Vagina (tissue), 2 donors: ENCODE results near the gene FAM120B. TPM values are rescaled to one million over a fixed set of nuclear protein-coding genes. Genes with fewer than 3 reads are reported as not detected.

ENCODE experiments used
- DNase-seq, 2 donors: peaks; one replicate each; pipeline ENCODE4 v3.0.0-alpha.2; 2017; ENCODE audit errors: extremely low spot score in 2 of 2
- H3K27ac ChIP-seq: fragments of 200-600 bp; sonication (generic); one replicate; pipeline ENCODE4 v1.5.1; 2019
- H3K27me3 ChIP-seq: fragments of 200-600 bp; sonication (generic); one replicate; pipeline ENCODE4 v1.5.1; 2019
- H3K36me3 ChIP-seq, 2 donors: fragments of 200-600 bp; sonication (generic); one replicate each; pipeline ENCODE4 v1.5.1; 2017 to 2019
- H3K4me1 ChIP-seq: fragments of 200-600 bp; sonication (generic); one replicate; pipeline ENCODE4 v1.5.1; 2019
- H3K4me3 ChIP-seq, 2 donors: fragments of 200-600 bp; sonication (generic); 1 replicate in 1 of 2; 2 replicates in 1 of 2; pipeline ENCODE4 v1.5.1; 2016 to 2019
- H3K9me3 ChIP-seq: fragments of 200-600 bp; sonication (generic); one replicate; pipeline ENCODE4 v1.5.1; 2019
- POLR2A ChIP-seq, 2 donors: fragments of 450-650 bp; IDR thresholded peaks; one replicate each; pipeline ENCODE4 v1.6.1; 2017; ENCODE audit warnings: antibody characterized with exemption in 2 of 2, mild to moderate bottlenecking in 2 of 2, moderate library complexity in 2 of 2
- POLR2AphosphoS5 ChIP-seq, 2 donors: sonication (generic); formaldehyde crosslinking; IDR thresholded peaks; one replicate each; pipeline ENCODE4 v1.9.0; 2017; ENCODE audit warnings: antibody characterized with exemption in 2 of 2, mild to moderate bottlenecking in 2 of 2, low read depth in 1 of 2; ENCODE audit not compliant: insufficient read depth in 1 of 2
- intact Hi-C: fragments of 100-400 bp; cut with DNase I; formaldehyde crosslinking; loops from one replicate; pipeline ENCODE4 v1.15.1; 2023
- total RNA-seq: library from RNA; depleted of rRNA; stranded (reverse); fragments of >200 nt; gene quantifications from one replicate; pipeline ENCODE4 v1.2.3, GENCODE V29; 2016
- TF ChIP-seq, protein P1 (sequence below), 3 experiments: fragments of 450-650 bp in 2 of 3; fragments of 200-600 bp in 1 of 3; sonication (generic) in 1 of 3; IDR thresholded peaks; one replicate each; pipeline ENCODE4 v1.5.1; 2017 to 2019; ENCODE audit warnings: antibody characterized with exemption in 3 of 3, mild to moderate bottlenecking in 2 of 3, moderate library complexity in 2 of 3

FAM120B gene
- total RNA-seq, 1 donor from 2014 or later = 34.6 TPM

DNA sequence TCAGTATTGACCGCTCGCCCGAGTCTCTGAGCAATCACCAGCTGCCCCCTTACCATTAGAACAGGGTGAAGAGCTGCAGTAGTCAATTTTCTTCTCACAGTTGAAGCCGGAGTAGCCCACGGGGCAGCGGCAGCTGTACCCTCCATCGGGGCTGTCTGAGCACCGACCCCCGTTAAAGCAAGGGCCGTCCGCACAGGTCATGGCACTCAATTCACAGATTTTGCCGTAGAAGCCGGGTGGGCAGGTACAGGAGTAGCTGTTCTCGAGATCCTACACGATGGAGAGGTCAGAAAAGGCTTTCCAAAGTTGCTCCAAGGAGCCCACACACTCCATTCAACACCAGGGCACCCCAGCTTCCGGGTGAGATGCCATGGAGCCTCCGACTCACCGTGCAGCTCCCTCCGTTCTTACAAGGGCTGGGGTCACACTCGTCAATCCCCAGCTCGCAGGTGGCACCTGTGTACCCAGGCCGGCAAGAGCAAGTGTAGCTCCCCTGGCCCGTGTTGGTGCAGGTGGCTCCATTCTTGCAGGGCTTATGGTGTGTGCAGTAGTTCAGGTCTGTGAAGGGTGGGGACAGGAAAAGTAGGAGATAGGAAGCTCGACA lies 21.6 kb upstream of the FAM120B start:
- intact Hi-C loops = no loop called here
- TF ChIP-seq, protein P1, sequence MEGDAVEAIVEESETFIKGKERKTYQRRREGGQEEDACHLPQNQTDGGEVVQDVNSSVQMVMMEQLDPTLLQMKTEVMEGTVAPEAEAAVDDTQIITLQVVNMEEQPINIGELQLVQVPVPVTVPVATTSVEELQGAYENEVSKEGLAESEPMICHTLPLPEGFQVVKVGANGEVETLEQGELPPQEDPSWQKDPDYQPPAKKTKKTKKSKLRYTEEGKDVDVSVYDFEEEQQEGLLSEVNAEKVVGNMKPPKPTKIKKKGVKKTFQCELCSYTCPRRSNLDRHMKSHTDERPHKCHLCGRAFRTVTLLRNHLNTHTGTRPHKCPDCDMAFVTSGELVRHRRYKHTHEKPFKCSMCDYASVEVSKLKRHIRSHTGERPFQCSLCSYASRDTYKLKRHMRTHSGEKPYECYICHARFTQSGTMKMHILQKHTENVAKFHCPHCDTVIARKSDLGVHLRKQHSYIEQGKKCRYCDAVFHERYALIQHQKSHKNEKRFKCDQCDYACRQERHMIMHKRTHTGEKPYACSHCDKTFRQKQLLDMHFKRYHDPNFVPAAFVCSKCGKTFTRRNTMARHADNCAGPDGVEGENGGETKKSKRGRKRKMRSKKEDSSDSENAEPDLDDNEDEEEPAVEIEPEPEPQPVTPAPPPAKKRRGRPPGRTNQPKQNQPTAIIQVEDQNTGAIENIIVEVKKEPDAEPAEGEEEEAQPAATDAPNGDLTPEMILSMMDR (IDR thresholded peaks at IDR 0.05) = no peak
- TF ChIP-seq POLR2AphosphoS5 (IDR thresholded peaks at IDR 0.05; ENCODE audit: insufficient read depth in 1 of 2, low read depth in 1 of 2) = no peak
- no peak for TF ChIP-seq POLR2A (IDR thresholded peaks at IDR 0.05)
- Histone ChIP-seq H3K4me1 (peaks cover 48% of the 10 kb centered on the region), H3K27me3 (no peaks in the 10 kb centered on the region), H3K27ac (no peak overlapping the region), H3K9me3 (no peaks in the 10 kb centered on the region), H3K4me3 (no peak overlapping the region), H3K36me3 (peaks cover 0 to 22% of the 10 kb centered on the region in 2 donors)
- DNase-seq = no peak

DNA sequence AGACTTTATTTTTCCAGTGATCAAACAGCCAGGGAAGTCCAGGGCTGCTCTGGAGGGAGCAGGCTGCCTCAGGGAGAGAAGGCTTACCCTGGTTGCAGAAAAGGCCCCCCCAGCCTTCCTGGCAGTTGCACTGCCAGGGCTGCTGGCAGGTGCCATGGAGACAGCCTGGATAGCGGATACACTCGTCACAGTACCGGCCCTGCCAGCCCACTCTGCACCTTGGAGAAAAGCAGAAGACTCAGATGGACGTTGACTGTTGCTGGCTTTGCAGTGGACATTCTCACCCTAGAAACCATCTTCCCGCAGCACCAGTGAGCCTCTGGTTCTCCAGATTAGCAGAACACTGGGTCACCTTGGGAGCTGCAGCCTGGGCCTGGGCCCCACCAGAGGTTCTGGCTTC lies 21.1 kb upstream of the FAM120B start:
- no peak for TF ChIP-seq POLR2AphosphoS5 (IDR thresholded peaks at IDR 0.05; ENCODE audit: insufficient read depth in 1 of 2, low read depth in 1 of 2)
- TF ChIP-seq, protein P1 (IDR thresholded peaks at IDR 0.05) = no peak
- TF ChIP-seq POLR2A (IDR thresholded peaks at IDR 0.05) = no peak
- H3K4me1 ChIP-seq = peaks cover 43% of the 10 kb centered on the region
- no peak overlapping the region for H3K27ac ChIP-seq
- no peak for DNase-seq
- intact Hi-C loops = no loop called here
- no peaks in the 10 kb centered on the region for H3K9me3 ChIP-seq
- H3K36me3 ChIP-seq = peaks cover 0 to 22% of the 10 kb centered on the region in 2 donors
- no peaks in the 10 kb centered on the region for H3K27me3 ChIP-seq
- no peak overlapping the region for H3K4me3 ChIP-seq

DNA sequence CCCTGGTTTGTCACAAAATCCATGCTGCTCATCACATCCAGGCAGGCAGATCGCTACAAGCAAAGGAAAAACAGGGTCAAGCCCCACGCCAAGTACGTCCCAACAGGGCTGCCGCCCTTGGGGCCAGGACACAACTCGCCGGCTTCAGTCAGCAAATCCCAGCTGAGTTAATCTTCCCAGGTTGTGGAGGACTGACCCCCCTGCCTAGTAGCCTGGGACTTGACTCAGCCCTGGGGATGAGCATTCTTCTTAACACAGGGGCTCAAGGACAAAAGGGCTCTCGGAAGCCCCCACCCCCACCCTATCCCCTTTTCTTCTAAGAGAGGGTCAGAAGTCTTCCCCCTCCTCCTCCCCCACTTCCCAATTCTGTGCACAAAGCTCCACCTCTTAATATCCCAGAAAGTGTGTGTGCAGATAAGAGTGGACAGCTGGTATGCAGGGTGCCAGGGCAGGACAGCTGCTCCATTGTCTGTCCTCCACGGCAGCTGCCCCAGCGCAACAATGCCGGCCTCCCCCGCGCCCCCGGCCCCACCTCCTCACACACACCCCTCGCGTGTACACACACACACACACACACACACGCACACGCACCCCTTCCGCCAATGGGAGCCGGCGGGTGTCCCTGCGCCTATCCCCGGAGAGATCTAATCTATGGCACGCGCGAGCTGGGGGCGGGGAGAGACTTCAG lies 20.2 kb upstream of the FAM120B start:
- H3K36me3 ChIP-seq = peaks cover 0 to 22% of the 10 kb centered on the region in 2 donors
- peaks cover 42% of the 10 kb centered on the region for H3K4me1 ChIP-seq
- intact Hi-C loops = no loop called here
- peak overlapping the region; percentile 14 to 15 for H3K4me3 ChIP-seq
- no peak for DNase-seq
- H3K9me3 ChIP-seq = no peaks in the 10 kb centered on the region
- peak overlapping the region; percentile 81 for H3K27ac ChIP-seq
- H3K27me3 ChIP-seq = no peaks in the 10 kb centered on the region
- TF ChIP-seq, protein P1 (IDR thresholded peaks at IDR 0.05) = no peak
- TF ChIP-seq POLR2A (IDR thresholded peaks at IDR 0.05) = no peak
- TF ChIP-seq POLR2AphosphoS5 (IDR thresholded peaks at IDR 0.05; ENCODE audit: insufficient read depth in 1 of 2, low read depth in 1 of 2) = no peak

DNA sequence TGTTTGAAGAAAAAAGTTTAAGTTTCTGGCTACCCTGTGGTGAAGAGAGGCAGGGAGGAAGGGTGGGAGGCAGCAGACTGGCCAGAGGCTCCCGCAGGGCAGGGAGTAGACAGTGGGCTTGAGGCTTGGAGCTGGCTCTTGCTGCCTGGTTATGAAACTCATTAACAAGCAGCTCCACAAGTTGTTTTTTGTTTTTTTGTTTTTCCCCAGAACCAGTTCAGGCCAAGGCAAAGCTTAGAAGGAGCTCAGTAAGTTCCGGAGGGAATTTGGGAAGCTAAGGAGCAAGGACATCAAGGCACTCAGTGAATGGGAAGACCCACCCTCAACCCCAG lies 19.7 kb upstream of the FAM120B start:
- peaks cover 47% of the 10 kb centered on the region for H3K4me1 ChIP-seq
- no peaks in the 10 kb centered on the region for H3K27me3 ChIP-seq
- H3K4me3 ChIP-seq = peak overlapping the region; percentile 14 to 15
- peak overlapping the region; percentile 81 for H3K27ac ChIP-seq
- no peaks in the 10 kb centered on the region for H3K9me3 ChIP-seq
- H3K36me3 ChIP-seq = peaks cover 0 to 22% of the 10 kb centered on the region in 2 donors
- DNase-seq = no peak
- intact Hi-C loops = no loop called here
- TF ChIP-seq POLR2A (IDR thresholded peaks at IDR 0.05) = no peak
- TF ChIP-seq POLR2AphosphoS5 (IDR thresholded peaks at IDR 0.05; ENCODE audit: insufficient read depth in 1 of 2, low read depth in 1 of 2) = peak in 1 of 2 donors; percentile 70
- TF ChIP-seq, protein P1 (IDR thresholded peaks at IDR 0.05) = no peak

DNA sequence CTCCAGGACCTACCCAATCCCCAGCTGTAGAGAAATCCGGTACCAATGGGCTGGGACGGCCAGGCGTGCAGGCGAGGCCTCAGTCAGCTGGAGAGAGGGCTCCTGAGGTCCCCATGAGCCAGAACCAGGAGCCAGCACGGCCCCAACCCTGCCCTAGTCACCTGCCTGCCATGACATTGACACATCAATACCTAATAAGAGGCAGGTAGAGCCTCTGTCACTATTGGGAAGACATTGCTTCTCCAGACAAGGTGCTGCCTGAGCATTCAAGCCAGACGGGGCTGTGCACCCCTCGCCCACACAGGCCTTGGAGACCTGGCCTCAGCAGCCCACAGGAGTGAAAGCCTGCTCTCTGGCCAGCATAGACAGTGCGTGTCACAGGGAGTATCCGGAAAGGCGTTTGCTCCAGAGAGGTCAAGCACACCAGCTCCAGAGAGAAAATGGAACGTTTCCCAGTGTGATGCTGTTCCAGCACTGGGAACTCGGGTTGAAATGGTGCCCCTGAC lies 19.1 kb upstream of the FAM120B start:
- peaks cover 0 to 22% of the 10 kb centered on the region in 2 donors for H3K36me3 ChIP-seq
- H3K4me3 ChIP-seq = peak overlapping the region; percentile 12 to 15
- intact Hi-C loops = no loop called here
- H3K27ac ChIP-seq = peak overlapping the region; percentile 81
- peaks cover 52% of the 10 kb centered on the region for H3K4me1 ChIP-seq
- H3K9me3 ChIP-seq = no peaks in the 10 kb centered on the region
- H3K27me3 ChIP-seq = no peaks in the 10 kb centered on the region
- no peak for TF ChIP-seq POLR2A (IDR thresholded peaks at IDR 0.05)
- TF ChIP-seq, protein P1 (IDR thresholded peaks at IDR 0.05) = no peak
- DNase-seq = no peak
